Activated gamma-delta T cell treated with Interleukin-2 at 50 U/mL for 16 hours (primary cell): ENCODE results near the gene AUTS2.

ENCODE experiments used
- DNase-seq: peaks from one replicate; pipeline ENCODE4 v3.0.0-alpha.2; 2020

AUTS2 gene

DNA sequence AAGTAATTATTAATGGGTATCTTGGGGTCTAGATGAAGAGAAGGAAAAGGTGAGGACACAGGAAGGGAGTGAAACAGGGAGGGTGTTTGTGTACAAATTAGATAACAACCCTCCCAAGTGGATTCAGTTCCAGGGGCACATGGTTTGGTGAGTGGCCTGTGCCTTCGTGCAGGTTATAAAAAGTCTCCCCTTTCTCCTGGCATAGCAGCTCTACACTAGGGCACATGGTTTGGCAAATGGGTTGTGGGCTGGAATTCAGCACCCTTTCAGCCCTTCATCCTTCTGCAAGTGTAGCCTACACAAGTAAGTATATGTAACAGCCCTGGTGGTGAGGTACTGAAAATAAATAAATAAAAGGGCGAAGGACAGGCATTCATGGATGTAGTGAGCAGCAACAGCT, 359.4 kb downstream of the AUTS2 start:
- no peak for DNase-seq

DNA sequence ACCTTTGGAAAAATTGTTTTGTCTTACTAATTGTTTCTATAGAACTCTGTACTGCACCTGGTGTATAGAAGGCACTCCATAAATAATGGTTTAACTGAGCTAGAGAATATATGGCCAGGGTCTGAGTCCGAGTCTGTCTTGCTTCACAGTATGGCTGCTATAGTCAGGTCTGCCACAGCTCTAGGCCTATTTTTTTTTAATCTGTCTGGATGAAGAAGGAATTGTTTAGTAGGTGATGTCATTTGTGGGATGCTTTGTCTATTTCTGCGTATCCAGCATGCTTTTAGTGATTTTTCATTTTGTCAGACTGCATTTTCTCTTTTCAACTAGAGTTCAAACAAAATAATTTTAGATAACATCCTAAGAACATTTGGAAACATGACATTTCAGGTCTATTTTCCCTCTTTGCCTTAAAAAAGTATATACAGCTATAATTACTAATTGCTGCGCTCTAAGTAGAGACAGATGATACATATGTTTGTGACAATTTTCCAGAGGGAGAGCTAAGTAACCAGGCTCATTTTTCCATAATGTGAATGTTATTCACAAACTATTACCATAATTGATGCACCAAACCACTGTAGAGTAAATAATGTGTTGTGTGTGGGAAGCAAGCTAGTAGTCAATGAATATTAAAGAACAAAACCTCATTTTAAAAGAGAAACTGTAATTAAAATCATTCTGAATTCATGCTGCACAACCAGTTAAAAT, 361.7 kb downstream of the AUTS2 start:
- DNase-seq, result no peak

GRCh38 chr7:69961436-69961835, 363.2 kb downstream of the AUTS2 start:
- no peak for DNase-seq

GRCh38 chr7:69962186-69963065, 364.2 kb downstream of the AUTS2 start:
- no peak for DNase-seq

DNA sequence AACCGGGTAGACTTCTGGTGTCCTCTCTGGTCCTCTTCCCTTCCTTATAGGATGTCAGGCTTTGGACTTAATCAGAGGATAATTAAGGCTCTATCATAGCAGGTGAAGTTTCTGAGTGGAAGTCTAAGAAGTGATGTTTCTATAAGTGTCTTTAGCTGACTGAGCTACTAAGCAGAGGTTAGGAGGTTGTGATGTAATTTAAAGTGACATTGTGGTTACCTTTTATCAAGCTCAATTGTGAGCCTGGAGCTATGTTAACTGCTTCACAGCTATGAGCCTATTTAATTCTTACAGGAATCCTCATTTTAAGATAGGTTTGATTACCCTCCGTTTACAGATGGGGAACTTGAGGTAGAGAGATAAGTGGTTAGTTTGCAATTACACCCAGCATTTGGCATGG, 365.1 kb downstream of the AUTS2 start:
- no peak for DNase-seq

DNA sequence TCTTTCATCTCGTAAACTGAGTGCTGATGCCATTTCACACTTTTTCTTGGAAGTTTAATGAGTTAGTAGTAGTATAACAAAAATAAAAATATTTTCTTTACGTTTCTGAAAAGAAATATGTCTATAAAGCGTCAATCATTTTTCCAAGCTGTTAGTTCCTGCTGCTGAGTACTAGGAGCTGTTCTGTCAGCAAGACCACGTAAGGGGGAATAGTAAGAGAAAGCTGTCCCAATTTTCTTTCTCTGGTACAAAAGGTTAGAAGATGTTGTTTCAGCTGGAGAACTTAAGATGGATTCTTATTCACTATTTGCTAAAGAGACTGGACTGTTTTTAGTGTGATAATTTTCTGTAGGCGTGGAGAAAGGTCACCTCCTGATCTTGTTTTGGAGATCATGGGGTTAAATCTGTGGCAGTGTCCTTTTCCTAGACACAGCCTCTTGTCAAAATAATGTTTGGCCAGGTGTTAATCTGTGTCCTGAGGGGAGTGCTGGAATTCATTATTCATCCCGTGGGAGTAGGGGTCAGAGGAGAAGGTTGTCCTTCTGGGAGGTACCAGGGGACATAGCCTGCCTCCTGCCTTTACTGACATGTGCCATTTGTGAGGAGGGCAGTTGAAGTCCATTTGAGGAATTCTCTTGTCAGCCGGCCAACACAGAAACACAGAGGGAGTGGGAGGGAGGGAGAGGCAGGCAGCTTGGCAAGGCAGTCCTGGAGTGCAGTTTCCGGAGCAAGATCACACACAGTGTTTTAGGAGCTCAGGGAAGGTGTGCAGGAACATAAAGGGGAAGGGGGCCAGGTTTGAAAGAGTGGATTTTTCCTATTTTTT, 368.7 kb downstream of the AUTS2 start:
- no peak for DNase-seq

DNA sequence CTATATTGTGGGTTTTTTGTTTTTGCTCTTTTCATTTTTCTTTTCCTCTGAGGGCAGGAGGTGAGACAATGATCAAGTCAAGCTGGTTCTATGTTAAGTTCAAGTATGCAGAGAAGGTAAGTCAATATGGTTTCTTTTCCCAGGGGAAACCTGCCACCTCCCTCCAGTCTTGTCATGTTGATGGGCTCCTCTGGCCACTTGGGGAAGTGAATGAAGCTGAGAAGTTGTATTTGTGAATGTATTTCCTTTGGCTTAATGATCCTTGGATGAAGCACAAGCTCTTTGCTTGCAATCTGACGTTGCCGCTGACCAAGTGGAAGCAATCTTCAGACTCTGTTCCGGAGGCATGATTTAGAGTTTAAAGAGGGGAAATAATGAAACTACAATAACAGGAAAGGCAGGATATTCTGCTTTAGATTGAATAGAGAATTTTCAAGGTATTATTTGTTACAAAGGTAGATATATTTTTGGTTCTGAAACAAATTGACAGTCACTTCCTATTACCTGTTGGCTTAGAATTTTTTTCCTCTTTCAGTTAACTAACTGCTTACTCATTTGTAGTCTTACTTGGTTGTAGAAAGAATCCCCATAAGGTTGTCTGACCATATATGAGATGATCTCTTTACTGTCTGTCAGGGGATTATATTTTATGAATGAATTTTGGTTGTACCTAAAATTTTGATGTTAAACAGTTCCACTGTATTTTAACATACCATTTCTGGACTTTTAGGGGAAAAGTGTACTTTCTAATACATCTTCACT, 369.6 kb downstream of the AUTS2 start:
- DNase-seq, result no peak

- no peak for DNase-seq
These were observed 370.8 kb downstream of the AUTS2 start for GRCh38 chr7:69968969-69969556.

DNA sequence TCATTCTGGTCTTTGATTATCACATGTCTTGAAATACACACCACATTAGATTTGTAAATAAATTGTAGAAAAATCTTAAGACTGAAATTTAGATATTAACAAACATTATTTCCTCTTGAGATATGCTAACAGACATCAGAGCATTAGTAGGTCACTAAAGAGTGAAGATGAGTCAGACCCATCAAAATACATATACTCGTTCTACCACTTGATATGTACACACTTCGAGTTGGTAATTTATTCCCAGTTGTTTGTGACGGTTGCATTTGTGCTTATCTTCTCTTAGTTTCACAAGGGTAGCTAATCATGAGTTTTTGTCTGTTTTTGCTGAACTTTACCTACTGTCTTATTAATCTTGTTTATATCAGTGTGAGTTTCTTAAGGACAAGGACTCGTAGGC, 383.4 kb downstream of the AUTS2 start:
- DNase-seq, result no peak

DNA sequence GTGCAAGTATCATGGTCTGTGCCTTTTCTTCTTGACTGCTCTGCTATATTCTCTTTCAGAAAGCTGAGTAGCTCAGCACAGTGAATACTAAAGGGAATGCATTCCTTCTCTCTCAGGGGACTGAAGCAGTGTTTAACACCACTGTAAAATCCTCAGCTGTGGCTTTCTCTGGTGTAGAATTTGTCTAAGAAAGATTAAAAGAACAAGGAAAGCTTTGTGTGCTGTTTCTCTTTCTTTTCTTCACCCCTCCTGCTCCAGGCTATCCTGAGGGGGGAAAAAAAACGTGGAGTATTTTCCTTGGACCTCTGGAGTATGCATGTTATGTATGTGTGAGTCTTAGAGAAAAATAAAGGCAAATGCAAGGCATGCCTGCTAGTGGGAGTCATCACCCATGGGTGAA, 383.9 kb downstream of the AUTS2 start:
- no peak for DNase-seq

- DNase-seq, result no peak
These were observed 391.3 kb downstream of the AUTS2 start for GRCh38 chr7:69989551-69989950.

DNA sequence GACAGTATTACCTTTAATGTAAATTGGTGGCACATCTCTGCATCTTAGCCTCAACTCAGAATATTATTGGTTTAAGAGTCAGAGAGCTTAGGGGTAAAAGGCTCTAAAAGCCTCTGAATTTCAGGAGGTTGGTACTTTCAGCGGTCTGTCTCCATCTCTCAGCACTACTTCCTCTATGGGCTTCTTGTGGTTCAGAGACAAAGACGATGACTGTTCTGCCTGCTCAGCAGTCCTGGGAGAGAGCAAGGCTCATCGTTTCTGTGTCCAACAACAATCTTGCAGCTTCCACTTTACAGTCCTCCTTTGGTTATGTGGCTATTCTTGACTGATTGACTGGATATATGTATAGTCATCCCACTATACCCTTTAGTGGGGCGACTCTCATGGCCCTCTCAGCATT, 394.7 kb downstream of the AUTS2 start:
- DNase-seq, result no peak

DNA sequence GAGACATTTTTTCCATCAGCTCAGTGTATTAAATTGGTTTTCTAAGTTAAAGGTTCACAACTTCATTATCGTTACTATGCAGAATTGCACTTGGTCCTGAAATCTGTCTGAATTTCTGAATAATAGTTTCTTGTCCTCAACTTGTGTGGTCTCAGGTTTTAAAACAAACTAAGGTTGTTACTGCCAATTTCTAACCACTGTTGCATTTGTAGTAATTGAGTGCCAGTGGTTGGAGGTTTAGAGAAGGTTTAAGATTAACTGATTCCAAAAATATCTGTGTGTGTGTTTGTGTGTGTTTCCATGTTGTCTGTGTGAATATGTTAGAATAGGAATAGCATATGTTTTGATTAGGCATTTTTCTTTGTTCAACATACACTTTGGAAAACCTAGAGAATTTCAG, 395.9 kb downstream of the AUTS2 start:
- DNase-seq, result no peak

GRCh38 chr7:69994886-69995542, 396.7 kb downstream of the AUTS2 start:
- no peak for DNase-seq

DNA sequence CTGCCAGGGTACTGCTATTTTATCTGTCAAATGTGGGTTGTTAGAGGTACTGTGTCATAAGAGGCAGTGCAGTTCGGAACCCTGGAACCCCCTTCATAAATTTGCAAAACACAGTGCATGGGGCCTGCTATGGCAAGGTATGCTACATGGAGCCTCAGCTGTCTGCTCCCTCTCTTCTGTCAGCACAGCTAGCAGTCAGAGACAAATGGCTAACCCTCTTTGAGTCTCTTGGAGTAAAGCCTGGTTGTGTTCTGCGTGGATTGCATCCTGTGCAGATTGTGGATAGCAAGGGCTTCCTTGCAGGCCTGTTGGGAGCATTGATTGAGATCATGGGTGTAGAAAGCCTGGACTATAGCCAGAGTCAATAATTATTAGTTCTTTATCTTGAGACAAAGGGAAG, 397.8 kb downstream of the AUTS2 start:
- DNase-seq, result no peak

GRCh38 chr7:70000737-70001348, 402.6 kb downstream of the AUTS2 start:
- no peak for DNase-seq

GRCh38 chr7:70005480-70005879, 407.2 kb downstream of the AUTS2 start:
- no peak for DNase-seq

DNA sequence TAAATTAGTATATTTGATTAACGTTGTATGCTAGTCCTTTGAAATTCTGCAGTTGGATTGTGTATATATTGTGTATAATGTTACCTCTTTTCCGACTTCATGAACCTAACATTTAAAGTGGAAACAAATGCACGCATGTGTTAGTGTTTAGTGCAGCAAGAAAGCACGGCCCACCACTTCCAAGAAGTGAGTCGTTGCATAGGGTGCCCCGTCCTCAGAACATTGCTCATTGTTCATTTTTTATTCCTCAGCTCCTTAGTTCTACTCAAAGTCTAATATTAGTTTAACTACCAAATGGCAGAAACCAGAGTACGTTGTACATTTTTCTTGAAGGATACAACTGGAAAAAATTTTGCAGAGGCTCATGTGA, 407.6 kb downstream of the AUTS2 start:
- no peak for DNase-seq

- no peak for DNase-seq
These were observed 408.1 kb downstream of the AUTS2 start for GRCh38 chr7:70006261-70006920.

DNA sequence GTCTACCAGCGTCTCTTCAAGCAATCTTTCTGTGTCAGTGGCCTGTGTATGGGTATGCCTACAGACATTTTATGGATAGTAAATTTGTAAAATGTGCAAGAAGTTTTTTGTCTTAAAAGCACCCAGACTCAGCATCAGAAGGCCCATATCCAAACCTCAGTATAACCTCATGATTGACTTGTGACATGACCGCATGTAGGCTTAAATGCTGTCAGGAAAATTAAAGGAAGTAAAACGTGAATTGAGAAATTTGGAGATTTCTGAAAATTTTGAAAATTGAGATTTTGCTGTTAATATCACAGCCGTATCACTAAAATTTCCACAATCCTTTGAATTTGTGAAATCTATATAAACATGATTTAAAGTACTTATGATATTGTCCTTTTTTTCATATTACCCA, 410.2 kb downstream of the AUTS2 start:
- DNase-seq, result no peak
